ENCODE results near the gene SEZ6L. TPM values are rescaled to one million over a fixed set of nuclear protein-coding genes. Genes with fewer than 3 reads are reported as not detected.

SEZ6L gene
- total RNA-seq, 4 donors from 2014 or later: 0.26 to 2.6 TPM; not detected in 2

DNA sequence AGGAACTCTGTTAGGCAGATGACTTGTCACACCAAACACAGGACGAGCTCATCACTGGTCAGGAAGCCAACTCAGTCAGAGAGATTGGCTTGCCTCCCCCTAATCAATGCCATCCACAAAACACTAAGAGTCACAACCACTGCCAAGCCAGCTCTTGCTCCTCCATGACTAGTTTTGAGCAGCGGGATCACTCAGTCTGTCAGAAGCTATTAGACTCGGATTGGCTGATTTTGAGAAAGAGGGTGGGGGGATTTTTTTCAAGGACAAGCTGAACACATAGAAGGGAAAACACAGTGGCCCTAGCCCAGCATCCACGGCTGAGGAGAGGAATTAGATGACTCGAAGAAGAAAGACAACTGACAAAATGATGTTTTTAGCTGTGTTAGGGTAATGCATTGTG is 55.9 kb downstream of the SEZ6L start:
- no peak for DNase-seq
- Histone ChIP-seq H3K36me3 (no peaks in the 10 kb centered on the region), H3K27ac (no peak overlapping the region), H3K27me3 (no peaks in the 10 kb centered on the region), H3K4me3 (no peak overlapping the region), H3K4me1 (no peaks in the 10 kb centered on the region), H3K9me3 (no peaks in the 10 kb centered on the region)
- TF ChIP-seq POLR2A (IDR thresholded peaks at IDR 0.05): no peak
- TF ChIP-seq, protein P1, sequence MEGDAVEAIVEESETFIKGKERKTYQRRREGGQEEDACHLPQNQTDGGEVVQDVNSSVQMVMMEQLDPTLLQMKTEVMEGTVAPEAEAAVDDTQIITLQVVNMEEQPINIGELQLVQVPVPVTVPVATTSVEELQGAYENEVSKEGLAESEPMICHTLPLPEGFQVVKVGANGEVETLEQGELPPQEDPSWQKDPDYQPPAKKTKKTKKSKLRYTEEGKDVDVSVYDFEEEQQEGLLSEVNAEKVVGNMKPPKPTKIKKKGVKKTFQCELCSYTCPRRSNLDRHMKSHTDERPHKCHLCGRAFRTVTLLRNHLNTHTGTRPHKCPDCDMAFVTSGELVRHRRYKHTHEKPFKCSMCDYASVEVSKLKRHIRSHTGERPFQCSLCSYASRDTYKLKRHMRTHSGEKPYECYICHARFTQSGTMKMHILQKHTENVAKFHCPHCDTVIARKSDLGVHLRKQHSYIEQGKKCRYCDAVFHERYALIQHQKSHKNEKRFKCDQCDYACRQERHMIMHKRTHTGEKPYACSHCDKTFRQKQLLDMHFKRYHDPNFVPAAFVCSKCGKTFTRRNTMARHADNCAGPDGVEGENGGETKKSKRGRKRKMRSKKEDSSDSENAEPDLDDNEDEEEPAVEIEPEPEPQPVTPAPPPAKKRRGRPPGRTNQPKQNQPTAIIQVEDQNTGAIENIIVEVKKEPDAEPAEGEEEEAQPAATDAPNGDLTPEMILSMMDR (IDR thresholded peaks at IDR 0.05): no peak
- intact Hi-C loops (cut with DNase I; ENCODE audit: low total_unique reads): no loop called here

DNA sequence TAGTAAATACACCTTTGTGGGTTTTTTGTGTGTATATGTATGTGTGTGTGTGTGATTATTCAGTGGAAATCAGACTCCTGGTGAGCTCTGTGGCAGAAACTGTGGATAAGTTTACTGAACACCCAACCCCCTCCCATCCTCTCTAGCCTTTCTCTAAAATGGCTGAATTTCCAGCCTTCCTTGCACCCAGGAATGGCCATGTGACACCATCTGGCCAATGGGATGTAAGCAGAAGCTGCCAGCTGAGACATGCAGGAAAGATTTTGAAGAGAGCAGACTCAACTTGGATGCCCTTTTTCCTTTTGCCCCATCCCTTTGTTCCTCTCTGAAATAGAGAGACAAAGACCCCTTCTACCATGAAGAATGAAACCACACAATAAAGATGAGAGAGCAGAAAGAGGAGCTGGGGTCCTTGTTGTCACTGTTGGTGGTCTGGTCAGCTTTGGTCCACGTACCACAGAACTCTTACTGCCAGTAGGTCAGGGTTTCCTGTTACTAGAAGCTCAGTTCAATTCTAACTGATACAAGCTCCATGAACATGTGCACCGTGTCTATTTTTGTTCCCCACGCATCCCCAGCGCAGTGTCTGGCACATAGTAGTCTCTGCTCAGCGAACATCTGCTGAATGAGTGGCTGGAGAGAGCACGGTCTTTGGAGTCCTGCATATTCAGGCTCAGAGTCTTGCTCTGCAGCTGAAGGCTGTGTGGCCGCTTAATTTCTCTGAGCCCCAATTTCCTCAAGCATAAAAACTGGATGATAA is 57.5 kb downstream of the SEZ6L start:
- DNase-seq: no peak
- Histone ChIP-seq H3K9me3 (no peaks in the 10 kb centered on the region), H3K27ac (no peak overlapping the region), H3K36me3 (no peaks in the 10 kb centered on the region), H3K27me3 (no peaks in the 10 kb centered on the region), H3K4me1 (no peaks in the 10 kb centered on the region), H3K4me3 (no peak overlapping the region)
- TF ChIP-seq, protein P1 (IDR thresholded peaks at IDR 0.05): no peak
- TF ChIP-seq POLR2A (IDR thresholded peaks at IDR 0.05): no peak
- intact Hi-C loops (cut with DNase I; ENCODE audit: low total_unique reads): no loop called here

DNA sequence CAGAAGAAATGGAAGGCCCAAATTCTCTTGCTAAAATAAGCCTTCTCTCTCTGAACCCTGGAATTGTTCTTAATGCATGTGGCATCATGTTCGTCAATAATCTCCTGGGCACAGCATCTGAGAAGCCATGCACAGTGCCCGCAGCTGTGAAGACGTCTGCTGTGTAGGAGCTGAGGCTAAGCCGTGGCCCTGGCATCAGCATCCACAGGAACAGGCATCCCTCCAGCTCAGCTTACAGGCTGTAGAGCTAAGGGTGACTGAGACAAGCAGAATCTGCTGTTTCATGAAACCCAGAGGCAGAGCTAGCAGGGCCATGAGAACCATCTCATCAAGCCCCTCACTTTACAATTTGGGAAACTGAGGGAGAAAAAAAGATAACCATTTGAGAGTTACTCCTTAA is 60.6 kb downstream of the SEZ6L start:
- TF ChIP-seq, protein P1 (IDR thresholded peaks at IDR 0.05): no peak
- TF ChIP-seq POLR2A (IDR thresholded peaks at IDR 0.05): no peak
- Histone ChIP-seq H3K9me3 (no peaks in the 10 kb centered on the region), H3K36me3 (no peaks in the 10 kb centered on the region), H3K4me1 (no peaks in the 10 kb centered on the region), H3K27ac (no peak overlapping the region), H3K27me3 (no peaks in the 10 kb centered on the region), H3K4me3 (no peak overlapping the region)
- no peak for DNase-seq
- intact Hi-C loops (cut with DNase I; ENCODE audit: low total_unique reads): no loop called here

DNA sequence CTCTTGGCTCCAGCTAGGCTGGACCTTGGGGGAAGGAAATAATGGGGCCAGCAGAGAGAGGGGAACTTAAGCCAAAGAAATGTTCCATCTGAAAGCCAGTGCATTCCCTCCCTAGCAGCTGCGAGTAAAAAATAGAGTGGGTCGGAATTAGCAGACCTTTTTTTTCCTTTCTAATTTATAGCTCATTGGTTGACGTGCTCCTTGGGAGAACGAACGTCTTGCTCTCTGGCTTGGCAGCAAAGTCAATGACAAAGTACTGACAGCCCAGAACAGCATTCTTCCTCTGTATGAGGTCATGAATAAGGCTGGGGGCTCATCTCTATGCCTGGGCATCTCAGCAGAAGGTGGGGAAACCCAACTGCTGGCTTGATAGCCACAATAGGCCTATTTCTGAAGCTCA is 65.0 kb downstream of the SEZ6L start:
- H3K9me3 ChIP-seq: no peaks in the 10 kb centered on the region
- no peaks in the 10 kb centered on the region for H3K27me3 ChIP-seq
- H3K4me3 ChIP-seq: no peak overlapping the region
- H3K27ac ChIP-seq: no peak overlapping the region
- intact Hi-C loops (cut with DNase I; ENCODE audit: low total_unique reads): no loop called here
- H3K36me3 ChIP-seq: no peaks in the 10 kb centered on the region
- no peak for DNase-seq
- TF ChIP-seq, protein P1 (IDR thresholded peaks at IDR 0.05): no peak
- TF ChIP-seq POLR2A (IDR thresholded peaks at IDR 0.05): no peak
- H3K4me1 ChIP-seq: no peaks in the 10 kb centered on the region

DNA sequence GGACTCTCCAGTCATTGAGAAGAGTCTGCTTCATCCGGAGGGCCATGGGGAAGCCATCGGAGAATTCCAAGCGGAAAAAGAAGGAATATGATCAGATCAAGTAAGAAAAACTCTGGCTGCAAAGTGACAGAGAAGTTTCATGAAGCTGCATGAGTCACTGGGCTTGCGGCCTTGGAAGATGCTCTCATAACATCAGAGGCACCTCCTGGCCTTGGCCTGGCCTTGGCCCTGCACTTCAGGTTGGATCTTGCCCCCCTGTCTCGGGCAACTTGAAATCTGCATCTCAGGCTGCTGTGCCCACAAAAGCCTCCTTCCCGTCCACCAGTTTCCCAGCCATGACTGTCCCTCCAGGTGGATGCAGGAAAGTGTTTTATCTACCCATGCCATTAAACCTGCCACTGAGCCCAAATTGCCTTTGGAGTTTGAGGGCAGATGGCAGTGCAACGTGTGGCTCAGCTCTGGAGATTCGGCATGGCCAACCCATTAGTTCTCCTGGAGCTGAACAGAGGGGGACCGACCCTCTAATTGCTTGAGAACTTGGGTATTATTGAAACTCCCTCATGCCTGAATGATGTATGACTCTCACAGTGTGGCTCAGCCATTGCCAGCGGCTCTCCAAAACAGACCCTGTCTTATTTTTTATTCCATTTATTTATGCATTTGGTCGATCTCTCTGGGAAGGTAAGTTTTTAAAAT is 66.7 kb downstream of the SEZ6L start:
- Histone ChIP-seq H3K9me3 (no peaks in the 10 kb centered on the region), H3K36me3 (no peaks in the 10 kb centered on the region), H3K27me3 (no peaks in the 10 kb centered on the region), H3K4me3 (no peak overlapping the region), H3K4me1 (no peaks in the 10 kb centered on the region), H3K27ac (no peak overlapping the region)
- intact Hi-C loops (cut with DNase I; ENCODE audit: low total_unique reads): no loop called here
- TF ChIP-seq, protein P1 (IDR thresholded peaks at IDR 0.05): no peak
- no peak for TF ChIP-seq POLR2A (IDR thresholded peaks at IDR 0.05)
- DNase-seq: no peak
